Body of pancreas (tissue), 4 donors: ENCODE results near the gene TPD52L1.

ENCODE experiments used
- POLR2A ChIP-seq, 3 donors: fragments of 450-650 bp; IDR thresholded peaks; one replicate each; pipeline ENCODE4 v1.6.1; 2016; ENCODE audit warnings: antibody characterized with exemption in 3 of 3, mild to moderate bottlenecking in 2 of 3
- TF ChIP-seq, protein P1 (sequence below), 7 experiments: fragments of 450-650 bp in 4 of 7; fragments of 200-600 bp in 3 of 7; sonication (generic) in 3 of 7; IDR thresholded peaks; one replicate each; pipeline ENCODE4 v1.5.1; 2016 to 2019; ENCODE audit warnings: antibody characterized with exemption in 7 of 7

DNA sequence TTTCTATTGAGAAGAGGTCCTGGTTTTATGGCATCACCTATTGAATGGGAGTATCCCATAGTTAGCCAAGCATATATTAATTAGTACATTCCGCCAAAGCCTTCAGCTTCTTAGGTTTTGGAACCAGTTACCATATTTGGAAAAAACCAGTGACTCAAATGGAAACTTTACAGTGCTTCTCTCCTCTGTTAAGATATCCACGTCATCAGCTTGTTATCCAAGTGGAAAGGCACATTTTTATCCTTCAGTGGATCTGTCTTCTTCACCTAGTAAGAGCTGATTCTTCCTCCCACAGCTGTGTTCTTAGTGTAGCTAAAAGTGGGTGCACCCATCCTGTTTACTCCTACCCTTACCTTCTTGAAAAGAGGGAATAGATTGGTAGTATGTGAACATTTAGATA, 34.5 kb downstream of the TPD52L1 start:
- TF ChIP-seq POLR2A (IDR thresholded peaks at IDR 0.05) = no peak
- TF ChIP-seq, protein P1, sequence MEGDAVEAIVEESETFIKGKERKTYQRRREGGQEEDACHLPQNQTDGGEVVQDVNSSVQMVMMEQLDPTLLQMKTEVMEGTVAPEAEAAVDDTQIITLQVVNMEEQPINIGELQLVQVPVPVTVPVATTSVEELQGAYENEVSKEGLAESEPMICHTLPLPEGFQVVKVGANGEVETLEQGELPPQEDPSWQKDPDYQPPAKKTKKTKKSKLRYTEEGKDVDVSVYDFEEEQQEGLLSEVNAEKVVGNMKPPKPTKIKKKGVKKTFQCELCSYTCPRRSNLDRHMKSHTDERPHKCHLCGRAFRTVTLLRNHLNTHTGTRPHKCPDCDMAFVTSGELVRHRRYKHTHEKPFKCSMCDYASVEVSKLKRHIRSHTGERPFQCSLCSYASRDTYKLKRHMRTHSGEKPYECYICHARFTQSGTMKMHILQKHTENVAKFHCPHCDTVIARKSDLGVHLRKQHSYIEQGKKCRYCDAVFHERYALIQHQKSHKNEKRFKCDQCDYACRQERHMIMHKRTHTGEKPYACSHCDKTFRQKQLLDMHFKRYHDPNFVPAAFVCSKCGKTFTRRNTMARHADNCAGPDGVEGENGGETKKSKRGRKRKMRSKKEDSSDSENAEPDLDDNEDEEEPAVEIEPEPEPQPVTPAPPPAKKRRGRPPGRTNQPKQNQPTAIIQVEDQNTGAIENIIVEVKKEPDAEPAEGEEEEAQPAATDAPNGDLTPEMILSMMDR (IDR thresholded peaks at IDR 0.05) = no peak
